ENCODE data around the gene EEIG2.
"Not testable (repeated sequence)": the region's sequence is repeated elsewhere in the genome, so short reads cannot be mapped to it uniquely, and the experiment has no call there.

Gene EEIG2

GRCh38 chr1:108533351-108534083 is 26.4 kb upstream of the EEIG2 start:
- Mint-ChIP-seq H3K27ac (no peak overlapping the region), H3K9me3 (peaks cover 17% of the 10 kb centered on the region), H3K4me1 (ENCODE audit: low read depth) (no peaks in the 10 kb centered on the region), H3K4me3 (no peak overlapping the region), H3K27me3 (no peaks in the 10 kb centered on the region), H3K36me3 (ENCODE audit: low read depth) (no peaks in the 10 kb centered on the region)
- intact Hi-C loops (cut with micrococcal nuclease), result no loop called here

GRCh38 chr1:108534759-108535158 is 25.1 kb upstream of the EEIG2 start:
- no peak overlapping the region for H3K27ac Mint-ChIP-seq
- no peaks in the 10 kb centered on the region for H3K27me3 Mint-ChIP-seq
- H3K36me3 Mint-ChIP-seq (ENCODE audit: low read depth), result no peaks in the 10 kb centered on the region
- intact Hi-C loops (cut with micrococcal nuclease), result no loop called here
- H3K9me3 Mint-ChIP-seq, result peaks cover 17% of the 10 kb centered on the region
- no peak overlapping the region for H3K4me3 Mint-ChIP-seq
- H3K4me1 Mint-ChIP-seq (ENCODE audit: low read depth), result peaks cover 8% of the 10 kb centered on the region

- H3K36me3 Mint-ChIP-seq (ENCODE audit: low read depth); intact Hi-C loops (cut with micrococcal nuclease); H3K4me3 Mint-ChIP-seq; H3K4me1 Mint-ChIP-seq (ENCODE audit: low read depth); H3K27ac Mint-ChIP-seq; H3K27me3 Mint-ChIP-seq: not testable (repeated sequence)
- H3K9me3 Mint-ChIP-seq, result peaks cover 17% of the 10 kb centered on the region
Observed at GRCh38 chr1:108535315-108535897, 24.5 kb upstream of the EEIG2 start.

GRCh38 chr1:108536021-108536420 is 23.9 kb upstream of the EEIG2 start:
- H3K27ac Mint-ChIP-seq; H3K36me3 Mint-ChIP-seq (ENCODE audit: low read depth); intact Hi-C loops (cut with micrococcal nuclease); H3K27me3 Mint-ChIP-seq; H3K4me3 Mint-ChIP-seq; H3K4me1 Mint-ChIP-seq (ENCODE audit: low read depth): not testable (repeated sequence)
- peaks cover 17% of the 10 kb centered on the region for H3K9me3 Mint-ChIP-seq

- H3K4me1 Mint-ChIP-seq (ENCODE audit: low read depth); H3K27me3 Mint-ChIP-seq; intact Hi-C loops (cut with micrococcal nuclease); H3K4me3 Mint-ChIP-seq; H3K27ac Mint-ChIP-seq; H3K36me3 Mint-ChIP-seq (ENCODE audit: low read depth): not testable (repeated sequence)
- H3K9me3 Mint-ChIP-seq, result peaks cover 17% of the 10 kb centered on the region
Observed at GRCh38 chr1:108536791-108537190, 23.1 kb upstream of the EEIG2 start.

- peaks cover 1% of the 10 kb centered on the region for H3K27me3 Mint-ChIP-seq
- no peak overlapping the region for H3K27ac Mint-ChIP-seq
- intact Hi-C loops (cut with micrococcal nuclease), result no loop called here
- no peak overlapping the region for H3K4me3 Mint-ChIP-seq
- H3K36me3 Mint-ChIP-seq (ENCODE audit: low read depth), result no peaks in the 10 kb centered on the region
- H3K4me1 Mint-ChIP-seq (ENCODE audit: low read depth), result peaks cover 8% of the 10 kb centered on the region
- H3K9me3 Mint-ChIP-seq, result peaks cover 17% of the 10 kb centered on the region
Observed at GRCh38 chr1:108537976-108538375, 21.9 kb upstream of the EEIG2 start.

GRCh38 chr1:108540977-108541376 is 18.9 kb upstream of the EEIG2 start:
- Mint-ChIP-seq H3K9me3 (peaks cover 17% of the 10 kb centered on the region), H3K27ac (no peak overlapping the region), H3K4me1 (ENCODE audit: low read depth) (peaks cover 8% of the 10 kb centered on the region), H3K36me3 (ENCODE audit: low read depth) (no peaks in the 10 kb centered on the region), H3K4me3 (no peak overlapping the region), H3K27me3 (peaks cover 3% of the 10 kb centered on the region)
- intact Hi-C loops (cut with micrococcal nuclease), result no loop called here

- Mint-ChIP-seq H3K4me3 (no peak overlapping the region), H3K4me1 (ENCODE audit: low read depth) (peaks cover 8% of the 10 kb centered on the region), H3K27me3 (peaks cover 3% of the 10 kb centered on the region), H3K36me3 (ENCODE audit: low read depth) (no peaks in the 10 kb centered on the region), H3K27ac (no peak overlapping the region), H3K9me3 (peaks cover 13% of the 10 kb centered on the region)
- intact Hi-C loops (cut with micrococcal nuclease), result no loop called here
Observed at GRCh38 chr1:108541861-108542260, 18.0 kb upstream of the EEIG2 start.

- intact Hi-C loops (cut with micrococcal nuclease), result not testable (repeated sequence)
Observed at GRCh38 chr1:108547493-108547892, 12.4 kb upstream of the EEIG2 start.

GRCh38 chr1:108551137-108551862 is 8.6 kb upstream of the EEIG2 start:
- Mint-ChIP-seq H3K9me3 (no peaks in the 10 kb centered on the region), H3K27me3 (no peaks in the 10 kb centered on the region), H3K36me3 (ENCODE audit: low read depth) (peaks cover 4% of the 10 kb centered on the region), H3K27ac (peak overlapping the region; percentile 43), H3K4me3 (no peak overlapping the region), H3K4me1 (ENCODE audit: low read depth) (peaks cover 28% of the 10 kb centered on the region)
- intact Hi-C loops (cut with micrococcal nuclease), result loop anchor here (1.0 kb wide), 1 partner anchor 8 kb away; no protein-coding TSS in a partner anchor

More at GRCh38 chr1:108547493-108547892, 12.4 kb upstream of the EEIG2 start:
- not testable (repeated sequence) for H3K36me3 Mint-ChIP-seq (ENCODE audit: low read depth); H3K27ac Mint-ChIP-seq; H3K4me1 Mint-ChIP-seq (ENCODE audit: low read depth); H3K4me3 Mint-ChIP-seq; H3K27me3 Mint-ChIP-seq; H3K9me3 Mint-ChIP-seq

- H3K36me3 Mint-ChIP-seq (ENCODE audit: low read depth), result peaks cover 4% of the 10 kb centered on the region
- H3K27ac Mint-ChIP-seq, result no peak overlapping the region
- intact Hi-C loops (cut with micrococcal nuclease), result no loop called here
- peaks cover 25% of the 10 kb centered on the region for H3K4me1 Mint-ChIP-seq (ENCODE audit: low read depth)
- no peak overlapping the region for H3K4me3 Mint-ChIP-seq
- H3K9me3 Mint-ChIP-seq, result no peaks in the 10 kb centered on the region
- no peaks in the 10 kb centered on the region for H3K27me3 Mint-ChIP-seq
Observed at GRCh38 chr1:108553905-108554304, 6.0 kb upstream of the EEIG2 start.

GRCh38 chr1:108554682-108555427 is 5.0 kb upstream of the EEIG2 start:
- Mint-ChIP-seq H3K9me3 (no peaks in the 10 kb centered on the region), H3K4me1 (ENCODE audit: low read depth) (peaks cover 19% of the 10 kb centered on the region), H3K27me3 (no peaks in the 10 kb centered on the region), H3K4me3 (no peak overlapping the region), H3K27ac (no peak overlapping the region), H3K36me3 (ENCODE audit: low read depth) (peaks cover 4% of the 10 kb centered on the region)
- intact Hi-C loops (cut with micrococcal nuclease), result loop anchor here (5.0 kb wide), 1 partner anchor 137 kb away; the partner anchor contains the start of gene PRPF38B

- H3K27ac Mint-ChIP-seq, result no peak overlapping the region
- no peaks in the 10 kb centered on the region for H3K9me3 Mint-ChIP-seq
- H3K4me3 Mint-ChIP-seq, result no peak overlapping the region
- peaks cover 13% of the 10 kb centered on the region for H3K36me3 Mint-ChIP-seq (ENCODE audit: low read depth)
- peaks cover 24% of the 10 kb centered on the region for H3K4me1 Mint-ChIP-seq (ENCODE audit: low read depth)
- no peaks in the 10 kb centered on the region for H3K27me3 Mint-ChIP-seq
- intact Hi-C loops (cut with micrococcal nuclease), result loop anchor here (2.0 to 5.0 kb wide), 2 partner anchors 136 to 191 kb away; partner anchors contain the start of genes PRPF38B and STXBP3
Observed at GRCh38 chr1:108556066-108556465, 3.8 kb upstream of the EEIG2 start.
